Heart left ventricle (tissue), 13 donors: ENCODE data around the gene BACH2.

Source experiments
- POLR2A ChIP-seq, 2 donors: fragments of 450-650 bp; IDR thresholded peaks; one replicate each; pipeline ENCODE4 v1.6.1; 2017; ENCODE audit warnings: antibody characterized with exemption in 2 of 2, mild to moderate bottlenecking in 2 of 2, moderate library complexity in 2 of 2
- TF ChIP-seq, protein P1 (sequence below), 12 donors: fragments of 200-600 bp; sonication (generic) in 4 of 12; IDR thresholded peaks; one replicate each; pipeline versions ENCODE4 v1.5.0 to v1.8.0; 2018 to 2022; ENCODE audit warnings: antibody characterized with exemption in 12 of 12, mild to moderate bottlenecking in 5 of 12
- donor health status: ischemic (EF 13 %, LVEDD 7.1; RV severe dilation, severe dysfunction).
- donor health status: DM: no; HTN: yes; CAD: no.
- donor health status: DM: no; HTN: no; CAD: no.
- donor health status: ischemic (EF 25% LVEDD 6.9; RV normal size, moderate dysfunction).
- donor health status: ischemic (EF 25% LVEDD 5.7; RV mildly dilated, moderate dysfunction).
- donor health status: ischemic (EF 35%, LVEDD 5.7; RV mildly dilated, moderate dysfunction).
- donor health status: nonischemic (EF 11% LVEDD 7.7; RV severe dilation, severe dysfunction).
- donor health status: DM: yes; HTN: yes; CAD: no.
- donor health status: PGD.
- donor health status: ischemic (EF 29% LVEDD 5.4; RV normal size, mild dysfunction).
- donor health status: nonischemic (EF 23%, LVEDD 6.1; RV moderate dilation, normal function).

DNA sequence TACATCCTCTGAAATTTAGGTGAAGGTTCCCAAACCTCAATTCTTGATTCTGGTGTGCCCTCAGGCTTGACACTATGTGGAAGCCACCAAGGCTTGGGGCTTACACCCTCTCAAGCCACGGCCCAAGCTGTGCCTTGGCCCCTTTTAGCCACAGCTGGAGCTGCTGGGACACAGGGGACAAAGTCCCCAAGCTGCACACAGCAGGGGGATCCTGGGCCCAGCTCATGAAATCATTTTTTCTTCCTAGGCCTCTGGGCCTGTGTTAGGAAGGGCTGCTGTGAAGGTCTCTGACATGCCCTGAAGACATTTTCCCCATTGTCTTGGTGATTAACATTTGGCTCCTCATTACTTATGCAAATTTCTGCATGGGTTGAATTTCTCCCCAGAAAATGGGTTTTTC is 37.3 kb upstream of the BACH2 start:
- no peak for TF ChIP-seq POLR2A (IDR thresholded peaks at IDR 0.05)
- TF ChIP-seq, protein P1, sequence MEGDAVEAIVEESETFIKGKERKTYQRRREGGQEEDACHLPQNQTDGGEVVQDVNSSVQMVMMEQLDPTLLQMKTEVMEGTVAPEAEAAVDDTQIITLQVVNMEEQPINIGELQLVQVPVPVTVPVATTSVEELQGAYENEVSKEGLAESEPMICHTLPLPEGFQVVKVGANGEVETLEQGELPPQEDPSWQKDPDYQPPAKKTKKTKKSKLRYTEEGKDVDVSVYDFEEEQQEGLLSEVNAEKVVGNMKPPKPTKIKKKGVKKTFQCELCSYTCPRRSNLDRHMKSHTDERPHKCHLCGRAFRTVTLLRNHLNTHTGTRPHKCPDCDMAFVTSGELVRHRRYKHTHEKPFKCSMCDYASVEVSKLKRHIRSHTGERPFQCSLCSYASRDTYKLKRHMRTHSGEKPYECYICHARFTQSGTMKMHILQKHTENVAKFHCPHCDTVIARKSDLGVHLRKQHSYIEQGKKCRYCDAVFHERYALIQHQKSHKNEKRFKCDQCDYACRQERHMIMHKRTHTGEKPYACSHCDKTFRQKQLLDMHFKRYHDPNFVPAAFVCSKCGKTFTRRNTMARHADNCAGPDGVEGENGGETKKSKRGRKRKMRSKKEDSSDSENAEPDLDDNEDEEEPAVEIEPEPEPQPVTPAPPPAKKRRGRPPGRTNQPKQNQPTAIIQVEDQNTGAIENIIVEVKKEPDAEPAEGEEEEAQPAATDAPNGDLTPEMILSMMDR (IDR thresholded peaks at IDR 0.05) = no peak
